Endothelial cell (in vitro differentiated cells): ENCODE results near the gene POU3F3. TPM values are rescaled to one million over a fixed set of nuclear protein-coding genes. Genes with fewer than 3 reads are reported as not detected.

Experiments
- DNase-seq: peaks from one replicate; pipeline ENCODE4 v3.0.0; 2021; ENCODE audit warnings: low spot score
- H3K27ac Mint-ChIP-seq: one replicate; pipeline ENCODE4 v1.8.0; 2021; ENCODE audit warnings: mixed read lengths, inconsistent platforms; ENCODE audit not compliant: unreplicated experiment
- H3K27me3 Mint-ChIP-seq: one replicate; pipeline ENCODE4 v1.8.0; 2021; ENCODE audit warnings: mild to moderate bottlenecking, moderate library complexity, mixed read lengths, inconsistent platforms; ENCODE audit not compliant: unreplicated experiment
- H3K36me3 Mint-ChIP-seq: one replicate; pipeline ENCODE4 v1.8.0; 2021; ENCODE audit warnings: mild to moderate bottlenecking, low read depth, mixed read lengths, inconsistent platforms; ENCODE audit not compliant: unreplicated experiment
- H3K4me1 Mint-ChIP-seq: one replicate; pipeline ENCODE4 v1.8.0; 2021; ENCODE audit warnings: mild to moderate bottlenecking, mixed read lengths, inconsistent platforms; ENCODE audit not compliant: unreplicated experiment
- H3K4me3 Mint-ChIP-seq: one replicate; pipeline ENCODE4 v1.8.0; 2021; ENCODE audit warnings: mild to moderate bottlenecking, mixed read lengths, inconsistent platforms; ENCODE audit not compliant: unreplicated experiment
- H3K9me3 Mint-ChIP-seq: one replicate; pipeline ENCODE4 v1.8.0; 2021; ENCODE audit warnings: mixed read lengths, inconsistent platforms; ENCODE audit not compliant: unreplicated experiment
- total RNA-seq: library from RNA; stranded (reverse); fragmentation: NEBNext Ultra II Directional; extraction: Animal tissue kit (Norgen Biotek cat#: 25700); gene quantifications from one replicate; pipeline ENCODE4 v1.2.1, GENCODE V29; 2021; ENCODE audit not compliant: unreplicated experiment
- TF ChIP-seq, protein P1 (sequence below): fragments of 200-600 bp; sonication (generic); IDR thresholded peaks from one replicate; pipeline ENCODE4 v1.5.0; 2021; ENCODE audit warnings: antibody characterized with exemption; ENCODE audit not compliant: unreplicated experiment

Gene POU3F3
- total RNA-seq, 1 donor from 2014 or later: not detected

GRCh38 chr2:104855221-104856085 is 1.5 kb downstream of the POU3F3 start:
- H3K27ac Mint-ChIP-seq: no peak overlapping the region
- no peaks in the 10 kb centered on the region for H3K9me3 Mint-ChIP-seq
- H3K27me3 Mint-ChIP-seq: peaks cover 34% of the 10 kb centered on the region
- H3K4me1 Mint-ChIP-seq: peaks cover 33% of the 10 kb centered on the region
- peaks cover 11% of the 10 kb centered on the region for H3K36me3 Mint-ChIP-seq
- no peak for DNase-seq
- TF ChIP-seq, protein P1, sequence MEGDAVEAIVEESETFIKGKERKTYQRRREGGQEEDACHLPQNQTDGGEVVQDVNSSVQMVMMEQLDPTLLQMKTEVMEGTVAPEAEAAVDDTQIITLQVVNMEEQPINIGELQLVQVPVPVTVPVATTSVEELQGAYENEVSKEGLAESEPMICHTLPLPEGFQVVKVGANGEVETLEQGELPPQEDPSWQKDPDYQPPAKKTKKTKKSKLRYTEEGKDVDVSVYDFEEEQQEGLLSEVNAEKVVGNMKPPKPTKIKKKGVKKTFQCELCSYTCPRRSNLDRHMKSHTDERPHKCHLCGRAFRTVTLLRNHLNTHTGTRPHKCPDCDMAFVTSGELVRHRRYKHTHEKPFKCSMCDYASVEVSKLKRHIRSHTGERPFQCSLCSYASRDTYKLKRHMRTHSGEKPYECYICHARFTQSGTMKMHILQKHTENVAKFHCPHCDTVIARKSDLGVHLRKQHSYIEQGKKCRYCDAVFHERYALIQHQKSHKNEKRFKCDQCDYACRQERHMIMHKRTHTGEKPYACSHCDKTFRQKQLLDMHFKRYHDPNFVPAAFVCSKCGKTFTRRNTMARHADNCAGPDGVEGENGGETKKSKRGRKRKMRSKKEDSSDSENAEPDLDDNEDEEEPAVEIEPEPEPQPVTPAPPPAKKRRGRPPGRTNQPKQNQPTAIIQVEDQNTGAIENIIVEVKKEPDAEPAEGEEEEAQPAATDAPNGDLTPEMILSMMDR: no peak
- H3K4me3 Mint-ChIP-seq: no peak overlapping the region

DNA sequence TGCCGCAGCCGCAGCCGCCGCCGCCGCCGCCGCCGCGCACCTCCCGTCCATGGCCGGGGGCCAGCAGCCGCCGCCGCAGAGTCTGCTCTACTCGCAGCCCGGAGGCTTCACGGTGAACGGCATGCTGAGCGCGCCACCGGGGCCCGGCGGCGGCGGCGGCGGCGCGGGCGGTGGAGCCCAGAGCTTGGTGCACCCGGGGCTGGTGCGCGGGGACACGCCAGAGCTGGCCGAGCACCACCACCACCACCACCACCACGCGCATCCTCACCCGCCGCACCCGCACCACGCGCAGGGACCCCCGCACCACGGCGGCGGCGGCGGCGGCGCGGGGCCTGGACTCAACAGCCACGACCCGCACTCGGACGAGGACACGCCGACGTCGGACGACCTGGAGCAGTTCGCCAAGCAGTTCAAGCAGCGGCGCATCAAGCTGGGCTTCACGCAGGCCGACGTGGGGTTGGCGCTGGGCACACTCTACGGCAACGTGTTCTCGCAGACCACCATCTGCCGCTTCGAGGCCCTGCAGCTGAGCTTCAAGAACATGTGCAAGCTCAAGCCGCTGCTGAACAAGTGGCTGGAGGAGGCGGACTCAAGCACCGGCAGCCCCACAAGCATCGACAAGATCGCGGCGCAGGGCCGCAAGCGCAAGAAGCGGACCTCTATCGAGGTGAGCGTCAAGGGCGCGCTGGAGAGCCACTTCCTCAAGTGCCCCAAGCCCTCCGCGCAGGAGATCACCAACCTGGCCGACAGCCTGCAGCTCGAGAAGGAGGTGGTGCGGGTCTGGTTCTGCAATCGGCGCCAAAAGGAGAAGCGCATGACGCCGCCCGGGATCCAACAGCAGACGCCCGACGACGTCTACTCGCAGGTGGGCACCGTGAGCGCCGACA is 2.4 kb downstream of the POU3F3 start:
- Mint-ChIP-seq H3K4me3 (no peak overlapping the region), H3K9me3 (no peaks in the 10 kb centered on the region), H3K36me3 (peaks cover 12% of the 10 kb centered on the region), H3K27me3 (peaks cover 35% of the 10 kb centered on the region), H3K4me1 (peaks cover 32% of the 10 kb centered on the region), H3K27ac (no peak overlapping the region)
- TF ChIP-seq, protein P1: no peak
- DNase-seq: no peak

- peaks cover 38% of the 10 kb centered on the region for H3K27me3 Mint-ChIP-seq
- no peak overlapping the region for H3K4me3 Mint-ChIP-seq
- no peak for DNase-seq
- peaks cover 16% of the 10 kb centered on the region for H3K36me3 Mint-ChIP-seq
- H3K27ac Mint-ChIP-seq: no peak overlapping the region
- H3K4me1 Mint-ChIP-seq: peaks cover 34% of the 10 kb centered on the region
- TF ChIP-seq, protein P1: no peak
- H3K9me3 Mint-ChIP-seq: no peaks in the 10 kb centered on the region
These were observed 3.0 kb downstream of the POU3F3 start for GRCh38 chr2:104856973-104857261.

DNA sequence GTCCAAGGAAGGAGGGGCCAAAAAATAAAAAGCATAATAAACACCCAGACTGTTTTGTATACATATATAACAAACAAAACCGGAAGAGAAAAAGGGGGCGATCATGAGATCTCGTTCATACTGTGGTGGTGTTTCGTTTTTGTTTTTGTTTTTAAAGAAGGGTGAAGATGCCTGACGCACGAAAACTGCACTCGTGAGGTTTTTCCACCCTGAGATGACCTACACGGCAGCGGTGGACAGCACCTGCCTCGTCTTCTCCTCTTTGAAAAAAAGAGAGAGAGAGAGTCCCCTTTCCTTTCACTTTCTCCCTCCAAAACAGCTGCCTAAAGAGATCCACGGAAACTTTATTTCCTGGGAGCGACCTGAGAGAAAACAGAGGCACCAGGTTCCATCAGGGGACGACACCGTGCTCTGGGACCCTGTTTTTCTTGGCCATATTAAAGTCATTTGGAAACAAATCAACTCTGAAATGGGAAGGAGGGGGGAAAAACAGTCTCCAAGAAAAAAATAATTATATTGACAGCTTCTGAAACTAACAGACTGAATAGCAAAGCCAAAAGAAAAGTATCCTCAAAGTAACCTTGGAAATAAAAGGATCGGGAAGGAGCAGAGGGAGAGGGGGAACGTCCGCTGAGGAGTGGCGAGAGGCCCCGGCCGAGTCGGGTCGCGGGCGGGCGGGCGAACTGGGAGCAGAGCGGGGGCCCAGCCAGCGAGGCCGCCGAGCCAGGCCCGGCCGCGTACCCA is 3.5 kb downstream of the POU3F3 start:
- no peak overlapping the region for H3K27ac Mint-ChIP-seq
- no peak for DNase-seq
- H3K36me3 Mint-ChIP-seq: peaks cover 16% of the 10 kb centered on the region
- H3K27me3 Mint-ChIP-seq: peaks cover 37% of the 10 kb centered on the region
- H3K9me3 Mint-ChIP-seq: no peaks in the 10 kb centered on the region
- no peak overlapping the region for H3K4me3 Mint-ChIP-seq
- TF ChIP-seq, protein P1: no peak
- H3K4me1 Mint-ChIP-seq: peaks cover 34% of the 10 kb centered on the region
